ENCODE results near the gene IMPA2. TPM values are rescaled to one million over a fixed set of nuclear protein-coding genes. Genes with fewer than 3 reads are reported as not detected.
"Not testable (repeated sequence)": the region's sequence is repeated elsewhere in the genome, so short reads cannot be mapped to it uniquely, and the experiment has no call there.

Gene IMPA2
- total RNA-seq, 1 experiment from 2014 or later = 79.9 TPM

- POLR2A ChIA-PET = no interaction called here
- CTCF ChIA-PET = interaction anchor here (0.6 to 1.1 kb wide), 6 partner anchors 9 to 220 kb away, joined by 3 to 8 read pairs (median 4); no protein-coding TSS in a partner anchor
Observed at GRCh38 chr18:12068950-12069320, 87.6 kb downstream of the IMPA2 start.

GRCh38 chr18:12071066-12071465 lies 89.8 kb downstream of the IMPA2 start:
- H3K9me3 ChIP-seq; H3K27me3 ChIP-seq (replicated peaks; ENCODE audit: control insufficient read depth, insufficient read depth, low read length); POLR2A ChIA-PET; DNase-seq; H3K36me3 ChIP-seq (ENCODE audit: control insufficient read depth, insufficient read depth, low read length); H3K36me3 Mint-ChIP-seq (ENCODE audit: insufficient read depth, unreplicated experiment); H3K27ac Mint-ChIP-seq (ENCODE audit: unreplicated experiment); BruUV-seq (replicated peaks); H3K9me3 Mint-ChIP-seq (ENCODE audit: unreplicated experiment); H3K4me3 Mint-ChIP-seq (ENCODE audit: unreplicated experiment); H3K4me3 ChIP-seq (ENCODE audit: low read depth, low read length); CTCF ChIA-PET; H3K4me1 ChIP-seq; H3K4me1 Mint-ChIP-seq (ENCODE audit: low read depth, unreplicated experiment): not testable (repeated sequence)
- peaks cover 12% of the 10 kb centered on the region for H3K27me3 Mint-ChIP-seq (ENCODE audit: insufficient read depth, unreplicated experiment)
- intact Hi-C loops (cut with micrococcal nuclease; ENCODE audit: unreplicated experiment) = loop anchor here (10.0 kb wide), 1 partner anchor 64 kb away; no protein-coding TSS in a partner anchor

More at GRCh38 chr18:12068950-12069320, 87.6 kb downstream of the IMPA2 start:
- intact Hi-C loops (cut with micrococcal nuclease; ENCODE audit: unreplicated experiment) = no loop called here
- H3K4me1 ChIP-seq = no peaks in the 10 kb centered on the region
- Mint-ChIP-seq H3K27ac (ENCODE audit: unreplicated experiment) (no peak overlapping the region), H3K9me3 (ENCODE audit: unreplicated experiment) (no peaks in the 10 kb centered on the region), H3K4me1 (ENCODE audit: low read depth, unreplicated experiment) (no peaks in the 10 kb centered on the region), H3K27me3 (ENCODE audit: insufficient read depth, unreplicated experiment) (peaks cover 12% of the 10 kb centered on the region), H3K4me3 (ENCODE audit: unreplicated experiment) (peak overlapping the region; percentile 69), H3K36me3 (ENCODE audit: insufficient read depth, unreplicated experiment) (no peaks in the 10 kb centered on the region)
- BruUV-seq (replicated peaks) = no TSS peak
- H3K9me3 ChIP-seq = no peaks in the 10 kb centered on the region
- no peaks in the 10 kb centered on the region for H3K36me3 ChIP-seq (ENCODE audit: control insufficient read depth, insufficient read depth, low read length)
- no peak for TF ChIP-seq CTCF (IDR thresholded peaks at IDR 0.05; ENCODE audit: insufficient read depth in 1 of 2, low read depth in 1 of 2, low read length in 1 of 2, severe bottlenecking in 1 of 2, unreplicated experiment in 1 of 2)
- no peaks in the 10 kb centered on the region for H3K27me3 ChIP-seq (replicated peaks; ENCODE audit: control insufficient read depth, insufficient read depth, low read length)
- no peak for DNase-seq
- peak overlapping the region; percentile 12 for H3K4me3 ChIP-seq (ENCODE audit: low read depth, low read length)

- no peak overlapping the region for H3K4me3 ChIP-seq (ENCODE audit: low read depth, low read length)
- no TSS peak for BruUV-seq (replicated peaks)
Observed at GRCh38 chr18:12072996-12073395, 91.7 kb downstream of the IMPA2 start.

More at GRCh38 chr18:12072996-12073395, 91.7 kb downstream of the IMPA2 start:
- ChIA-PET POLR2A (no interaction called here), CTCF (no interaction called here)
- no peaks in the 10 kb centered on the region for H3K4me1 ChIP-seq
- Mint-ChIP-seq H3K9me3 (ENCODE audit: unreplicated experiment) (no peaks in the 10 kb centered on the region), H3K4me1 (ENCODE audit: low read depth, unreplicated experiment) (no peaks in the 10 kb centered on the region), H3K27me3 (ENCODE audit: insufficient read depth, unreplicated experiment) (peaks cover 11% of the 10 kb centered on the region), H3K36me3 (ENCODE audit: insufficient read depth, unreplicated experiment) (no peaks in the 10 kb centered on the region), H3K4me3 (ENCODE audit: unreplicated experiment) (no peak overlapping the region), H3K27ac (ENCODE audit: unreplicated experiment) (no peak overlapping the region)
- H3K9me3 ChIP-seq = no peaks in the 10 kb centered on the region
- no peaks in the 10 kb centered on the region for H3K27me3 ChIP-seq (replicated peaks; ENCODE audit: control insufficient read depth, insufficient read depth, low read length)
- no peak for DNase-seq
- TF ChIP-seq CTCF (IDR thresholded peaks at IDR 0.05; ENCODE audit: insufficient read depth in 1 of 2, low read depth in 1 of 2, low read length in 1 of 2, severe bottlenecking in 1 of 2, unreplicated experiment in 1 of 2) = no peak
- H3K36me3 ChIP-seq (ENCODE audit: control insufficient read depth, insufficient read depth, low read length) = no peaks in the 10 kb centered on the region
- intact Hi-C loops (cut with micrococcal nuclease; ENCODE audit: unreplicated experiment) = loop anchor here (10.0 kb wide), 1 partner anchor 62 kb away; no protein-coding TSS in a partner anchor

Measured in Caco-2 (cell line).